NCI-H2081 treated with DMSO at 0.1 percent for 48 hours (cell line): ENCODE data around the gene PLXNB1.
"Not testable (repeated sequence)": the region's sequence is repeated elsewhere in the genome, so short reads cannot be mapped to it uniquely, and the experiment has no call there.

Experiments used
- DNase-seq: peaks from one replicate; lab custom pipeline; 2025; lab: John Stamatoyannopoulos, UW

PLXNB1 gene

GRCh38 chr3:48463703-48464102 is 33.8 kb upstream of the PLXNB1 start:
- no peak for DNase-seq

DNA sequence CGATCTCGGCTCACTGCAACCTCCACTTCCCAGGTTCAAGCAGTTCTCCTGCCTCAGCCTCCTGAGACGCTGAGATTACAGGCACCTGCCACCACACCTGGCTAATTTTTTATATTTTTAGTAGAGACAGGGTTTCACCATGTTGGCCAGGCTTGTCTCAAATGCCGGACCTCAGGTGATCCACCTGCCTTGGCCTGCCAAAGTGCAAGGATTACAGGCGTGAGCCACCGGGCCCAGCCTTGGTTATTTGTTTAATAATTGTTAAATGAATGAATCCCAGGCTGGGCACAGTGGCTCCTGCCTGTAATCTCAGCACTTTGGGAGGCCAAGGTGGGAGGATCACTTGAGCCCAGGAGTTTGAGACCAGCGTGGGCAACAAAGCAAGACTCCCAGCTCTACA is 31.9 kb upstream of the PLXNB1 start:
- not testable (repeated sequence) for DNase-seq

DNA sequence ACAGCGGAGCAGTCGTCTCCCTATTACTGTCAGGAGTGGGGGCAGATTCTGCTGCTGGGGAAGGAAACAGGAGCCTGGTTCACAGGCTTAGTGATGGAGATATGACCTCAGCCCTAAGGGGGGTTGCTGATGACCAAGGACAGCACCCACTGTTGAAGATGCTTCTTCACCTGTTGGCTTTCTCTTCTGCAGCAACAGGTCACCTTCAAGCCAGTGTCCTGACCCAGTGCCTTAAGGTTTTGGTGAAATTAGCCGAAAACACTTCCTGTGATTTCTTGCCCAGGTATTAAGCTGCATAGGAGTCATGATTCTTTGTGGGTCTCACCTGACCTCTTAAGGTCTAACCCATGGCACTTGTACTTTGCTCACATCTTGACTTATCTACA is 30.6 kb upstream of the PLXNB1 start:
- no peak for DNase-seq

GRCh38 chr3:48459773-48460516 is 30.1 kb upstream of the PLXNB1 start:
- DNase-seq, result no peak

GRCh38 chr3:48459331-48459730 is 29.4 kb upstream of the PLXNB1 start:
- no peak for DNase-seq

DNA sequence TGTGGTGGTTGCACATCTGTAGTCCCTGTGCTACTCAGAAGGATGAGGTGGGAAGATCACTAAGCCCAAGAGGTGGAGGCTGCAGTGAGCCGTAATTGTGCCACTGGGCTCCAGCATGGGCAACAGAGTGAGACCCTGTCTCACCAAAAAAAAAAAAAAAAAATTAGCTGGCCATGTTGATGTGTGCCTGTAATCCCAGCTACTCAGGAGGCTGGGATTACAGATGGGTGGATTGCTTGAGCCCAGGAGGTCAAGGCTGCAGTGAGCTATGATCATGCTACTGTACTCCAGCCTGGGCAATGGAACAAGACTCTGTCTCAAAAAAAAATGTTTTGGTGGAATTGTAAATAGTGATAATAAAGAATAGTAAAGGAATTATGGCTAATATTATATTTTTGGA is 26.6 kb upstream of the PLXNB1 start:
- DNase-seq, result no peak

DNA sequence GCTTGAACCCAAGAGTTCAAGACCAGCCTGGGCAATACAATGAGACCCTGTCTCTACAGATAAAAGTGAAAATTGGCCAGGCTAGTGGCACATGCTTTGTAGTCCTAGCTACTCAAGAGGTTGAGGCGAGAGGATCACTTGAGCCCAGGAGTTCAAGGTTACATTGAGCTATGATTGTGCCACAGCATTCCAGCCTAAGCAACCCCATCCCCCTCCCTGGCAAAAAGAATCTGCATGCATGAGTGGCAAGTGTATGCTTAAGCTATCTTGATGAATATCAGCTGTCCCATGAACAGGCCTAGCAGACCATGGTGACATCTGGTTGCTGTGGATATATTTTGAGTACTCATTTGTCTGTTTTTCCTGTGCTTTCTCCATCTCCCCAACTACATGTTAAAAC is 21.4 kb upstream of the PLXNB1 start:
- DNase-seq, result no peak

- peak; percentile 31 for DNase-seq
These were observed 16.7 kb upstream of the PLXNB1 start, which contains the start of gene ATRIP for GRCh38 chr3:48446425-48447193. Gene ATRIP (plus strand): TSS chr3:48446737. CDS start chr3:48446846, 109 bp downstream.

DNA sequence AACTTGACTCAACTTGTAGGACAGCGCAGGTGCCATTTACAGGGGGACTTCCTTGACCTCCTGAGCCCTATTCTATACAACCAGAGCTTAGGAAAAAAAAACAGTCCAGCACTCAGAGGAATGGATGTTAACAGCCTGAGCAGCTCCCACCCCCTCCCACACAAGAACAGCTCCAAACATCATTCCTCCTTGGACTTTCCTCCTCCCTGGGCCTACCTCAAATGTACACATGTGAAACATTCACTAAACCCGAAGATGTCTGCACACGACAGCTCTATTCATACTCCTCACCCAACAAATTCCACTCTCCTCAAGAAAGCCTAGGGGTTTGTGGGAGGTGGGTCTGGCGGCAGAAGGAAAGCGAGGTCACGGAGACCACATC is 16.1 kb upstream of the PLXNB1 start:
- DNase-seq, result no peak

- DNase-seq, result no peak
These were observed 15.5 kb upstream of the PLXNB1 start for GRCh38 chr3:48445277-48445882.

DNA sequence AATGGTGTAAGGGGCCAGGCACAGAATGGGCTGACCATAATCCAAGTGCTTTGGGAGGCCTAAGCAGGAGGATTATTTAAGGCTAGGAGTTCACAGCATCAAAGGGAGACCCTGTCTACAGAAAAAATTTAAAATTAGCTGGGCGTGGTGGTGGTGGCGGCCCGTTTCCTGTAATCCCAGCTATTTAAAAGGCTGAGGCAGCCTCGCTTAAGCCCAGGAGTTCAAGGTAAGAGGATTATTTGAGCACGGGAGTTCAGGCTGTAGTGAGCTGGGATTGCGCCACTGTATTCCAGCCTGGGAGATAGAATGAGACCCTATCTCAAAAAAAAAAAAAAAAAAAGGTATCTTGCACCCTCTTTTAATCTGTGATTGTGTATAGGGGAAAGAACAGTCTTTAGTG is 12.1 kb upstream of the PLXNB1 start:
- DNase-seq, result no peak

- no peak for DNase-seq
These were observed 10.7 kb upstream of the PLXNB1 start for GRCh38 chr3:48440590-48440958.

- peak; percentile 82 for DNase-seq
These were observed 10.1 kb upstream of the PLXNB1 start, which contains the start of the genes CCDC51 and TMA7 for GRCh38 chr3:48439820-48440589. Gene CCDC51 (minus strand): TSS chr3:48440119. CDS start chr3:48435128, 4,991 bp downstream. Gene TMA7 (plus strand): TSS chr3:48440257. CDS start chr3:48440297, 40 bp downstream.

DNA sequence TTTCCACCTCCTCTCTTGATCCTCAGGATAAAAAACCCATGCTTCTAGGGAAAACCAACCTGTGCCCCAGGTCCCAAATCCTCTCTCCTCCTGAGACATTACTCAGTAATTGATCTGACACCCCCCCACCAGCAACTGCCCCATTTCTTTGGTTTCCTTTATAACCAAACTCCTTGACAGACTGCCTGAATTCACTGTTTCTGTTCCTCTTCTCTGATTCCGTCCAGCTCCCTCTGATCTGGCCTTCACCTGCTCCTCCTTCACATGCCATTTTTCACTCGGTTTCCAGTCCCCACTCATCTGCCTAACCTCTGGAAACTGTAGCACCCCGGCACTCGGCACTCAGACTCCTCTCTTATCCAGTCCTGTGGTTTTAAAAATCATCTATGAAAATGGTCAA is 7.9 kb upstream of the PLXNB1 start:
- DNase-seq, result no peak

- no peak for DNase-seq
These were observed 7.0 kb upstream of the PLXNB1 start for GRCh38 chr3:48436855-48437254.

DNA sequence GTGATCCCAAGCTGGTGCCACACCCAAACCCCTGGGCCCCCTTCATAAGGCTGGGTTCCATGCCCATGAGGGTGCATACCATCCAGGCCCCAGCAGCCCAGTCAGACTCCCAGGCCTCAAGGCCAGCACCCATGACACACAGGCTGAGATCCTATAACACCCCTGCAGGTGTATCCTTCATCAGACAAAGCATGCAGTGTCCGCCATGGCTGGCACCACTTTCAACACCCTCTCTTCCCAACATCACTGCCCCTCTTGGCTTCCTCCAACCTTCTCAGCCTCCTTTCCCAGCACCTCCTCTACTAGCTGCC is 6.5 kb upstream of the PLXNB1 start:
- DNase-seq, result no peak

- no peak for DNase-seq
These were observed 6.0 kb upstream of the PLXNB1 start for GRCh38 chr3:48435774-48436476.

GRCh38 chr3:48435223-48435595 is 5.3 kb upstream of the PLXNB1 start:
- DNase-seq, result no peak

DNA sequence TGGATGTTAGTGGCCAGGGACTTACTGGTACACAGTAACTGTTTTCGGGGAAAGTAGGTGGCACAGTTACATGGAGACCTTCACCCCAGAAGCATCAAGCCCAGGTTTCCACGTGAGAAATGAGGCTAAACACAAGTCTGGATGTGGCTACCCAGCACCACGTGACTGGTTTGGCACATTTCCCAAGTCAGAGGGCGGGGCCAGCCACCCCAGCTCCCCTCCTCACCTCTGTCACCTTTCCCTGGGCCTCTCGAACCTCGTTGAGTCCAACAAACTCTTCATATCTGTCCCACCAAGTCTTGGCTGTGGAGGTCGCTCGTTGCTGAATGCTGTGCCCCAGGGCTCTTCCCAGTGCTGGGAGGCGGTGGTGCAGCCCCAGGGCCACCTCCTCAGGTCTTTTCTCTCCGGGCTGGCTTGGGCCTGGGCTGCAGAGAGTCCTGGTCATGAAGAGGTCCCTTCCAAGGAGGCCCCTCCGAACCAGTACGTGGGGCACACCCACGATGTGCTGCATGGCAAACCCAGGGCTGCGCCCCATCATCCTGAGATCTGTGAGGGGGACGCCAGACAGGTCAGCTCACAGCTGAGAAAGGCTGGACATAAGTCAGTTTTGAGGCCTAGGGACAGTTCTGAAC is 4.8 kb upstream of the PLXNB1 start:
- DNase-seq, result no peak

- no peak for DNase-seq
These were observed 3.7 kb upstream of the PLXNB1 start for GRCh38 chr3:48433472-48434118.
